ENCODE results near the gene ATXN7L1.

DNA sequence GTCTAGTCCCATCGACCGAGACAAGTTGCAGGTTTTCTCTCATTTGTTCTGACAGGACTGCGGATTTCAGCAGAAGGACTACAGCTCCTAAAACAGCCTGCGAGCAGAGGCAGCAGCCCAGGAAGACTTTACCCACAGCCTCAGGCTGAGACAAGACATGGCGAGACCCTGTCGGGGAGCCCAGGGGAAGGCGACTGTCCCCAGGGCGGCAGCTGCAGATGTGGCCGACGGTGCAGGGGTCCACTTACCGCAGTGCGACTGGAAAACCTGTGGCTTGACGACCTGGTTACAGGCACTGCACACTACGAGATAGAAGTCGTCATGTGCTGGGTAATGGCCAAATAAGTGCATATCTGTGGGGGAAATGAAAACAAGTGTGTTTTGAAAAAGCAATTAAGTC, 88.0 kb downstream of the ATXN7L1 start:
- TF ChIP-seq, protein P1, sequence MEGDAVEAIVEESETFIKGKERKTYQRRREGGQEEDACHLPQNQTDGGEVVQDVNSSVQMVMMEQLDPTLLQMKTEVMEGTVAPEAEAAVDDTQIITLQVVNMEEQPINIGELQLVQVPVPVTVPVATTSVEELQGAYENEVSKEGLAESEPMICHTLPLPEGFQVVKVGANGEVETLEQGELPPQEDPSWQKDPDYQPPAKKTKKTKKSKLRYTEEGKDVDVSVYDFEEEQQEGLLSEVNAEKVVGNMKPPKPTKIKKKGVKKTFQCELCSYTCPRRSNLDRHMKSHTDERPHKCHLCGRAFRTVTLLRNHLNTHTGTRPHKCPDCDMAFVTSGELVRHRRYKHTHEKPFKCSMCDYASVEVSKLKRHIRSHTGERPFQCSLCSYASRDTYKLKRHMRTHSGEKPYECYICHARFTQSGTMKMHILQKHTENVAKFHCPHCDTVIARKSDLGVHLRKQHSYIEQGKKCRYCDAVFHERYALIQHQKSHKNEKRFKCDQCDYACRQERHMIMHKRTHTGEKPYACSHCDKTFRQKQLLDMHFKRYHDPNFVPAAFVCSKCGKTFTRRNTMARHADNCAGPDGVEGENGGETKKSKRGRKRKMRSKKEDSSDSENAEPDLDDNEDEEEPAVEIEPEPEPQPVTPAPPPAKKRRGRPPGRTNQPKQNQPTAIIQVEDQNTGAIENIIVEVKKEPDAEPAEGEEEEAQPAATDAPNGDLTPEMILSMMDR (IDR thresholded peaks at IDR 0.05): no peak
- TF ChIP-seq POLR2A (IDR thresholded peaks at IDR 0.05): no peak

Measured in esophagus squamous epithelium (tissue), 4 donors.